Fibroblast of skin of scalp (primary cell): Measurements from ENCODE around the gene NELFA.
"Not testable (repeated sequence)": the region's sequence is repeated elsewhere in the genome, so short reads cannot be mapped to it uniquely, and the experiment has no call there.

Experiments
- DNase-seq: peaks from one replicate; pipeline ENCODE4 v3.0.0-alpha.2; 2013

NELFA gene

DNA sequence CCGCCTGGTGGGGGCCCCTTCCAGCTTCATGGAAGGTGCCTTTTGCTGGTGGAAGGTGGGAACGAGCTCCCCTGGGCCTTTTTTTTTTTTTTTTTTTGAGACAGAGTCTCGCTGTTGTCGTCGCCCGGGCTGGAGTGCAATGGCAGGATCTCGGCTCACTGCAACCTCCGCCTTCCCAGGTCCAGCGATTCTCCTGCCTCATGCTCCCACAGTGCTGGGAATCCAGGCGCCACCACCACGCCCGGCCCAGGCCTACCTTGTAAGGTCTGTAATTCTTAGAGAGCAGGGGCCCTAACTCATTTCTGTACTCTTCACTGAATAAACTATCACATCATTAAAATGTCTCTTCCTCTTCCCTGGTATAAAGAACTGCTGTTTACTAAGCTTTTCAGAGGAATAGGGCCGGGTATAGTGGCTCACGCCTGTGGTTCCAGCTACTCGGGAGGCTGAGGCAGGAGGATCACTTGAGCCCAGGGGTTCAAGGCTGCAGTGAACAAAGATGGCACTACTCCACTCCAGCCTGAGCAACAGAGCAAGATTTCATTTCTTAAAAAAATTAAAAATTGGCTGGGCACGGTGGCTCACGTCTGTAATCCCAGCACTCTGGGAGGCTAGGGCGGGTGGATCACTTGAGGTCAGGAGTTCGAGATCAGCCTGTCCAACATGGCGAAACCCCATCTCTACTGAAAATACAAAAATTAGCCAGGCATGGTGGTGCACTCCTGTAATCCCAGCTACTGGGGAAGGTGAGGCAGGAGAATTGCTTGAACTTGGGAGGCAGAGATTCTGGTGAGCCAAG lies 14.9 kb downstream of the NELFA start:
- not testable (repeated sequence) for DNase-seq

DNA sequence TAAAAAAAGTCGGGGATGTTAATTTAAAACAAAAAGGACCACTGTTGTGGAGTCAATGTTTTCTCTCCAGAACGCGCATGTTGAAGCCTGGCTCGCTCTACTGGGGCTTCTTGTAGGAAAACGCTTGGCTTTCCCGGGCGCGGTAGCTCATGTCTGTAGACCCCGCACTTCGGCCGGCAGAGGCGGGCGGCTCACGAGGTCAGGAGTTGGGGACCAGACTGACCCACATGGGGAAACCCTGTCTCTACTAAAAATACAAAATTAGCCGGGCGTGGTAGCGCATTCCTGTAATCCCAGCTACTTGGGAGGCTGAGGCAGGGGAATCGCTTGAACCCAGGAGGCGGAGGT lies 15.6 kb downstream of the NELFA start:
- no peak for DNase-seq

DNA sequence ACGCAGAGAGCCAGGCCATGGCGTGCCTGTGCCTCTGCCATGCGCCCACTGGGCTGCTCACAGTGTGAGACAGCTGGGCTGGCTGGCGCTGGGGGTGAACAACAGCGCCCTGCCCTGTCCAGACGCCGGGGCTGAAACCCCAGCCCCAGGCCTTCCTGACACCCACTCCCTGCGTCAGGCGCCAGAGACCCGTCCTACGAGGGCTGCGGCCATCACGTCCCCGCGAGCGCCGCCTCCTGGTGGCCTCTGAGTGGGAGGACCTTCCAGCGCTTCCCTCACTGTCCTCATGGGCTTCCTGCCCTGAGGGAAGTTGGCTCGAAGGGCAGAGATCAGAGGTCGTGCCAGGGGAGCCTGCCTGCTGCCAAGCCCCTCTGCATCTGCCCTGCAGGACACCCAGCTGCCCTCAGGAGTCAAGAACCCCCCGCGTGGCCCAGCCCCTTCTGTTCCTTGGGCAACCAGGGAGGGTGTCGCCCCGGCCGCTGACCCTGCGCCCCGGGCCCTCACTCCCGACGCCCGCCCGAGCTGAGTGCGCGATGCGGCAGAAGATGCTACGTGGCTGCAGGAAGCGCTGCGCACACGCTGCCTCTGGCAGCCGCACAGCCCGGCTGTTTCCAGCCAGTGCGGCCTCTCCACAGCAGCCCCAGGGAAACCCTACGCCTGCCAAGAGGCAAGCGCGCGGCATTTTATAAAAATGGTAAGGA lies 16.2 kb downstream of the NELFA start:
- DNase-seq: no peak

DNA sequence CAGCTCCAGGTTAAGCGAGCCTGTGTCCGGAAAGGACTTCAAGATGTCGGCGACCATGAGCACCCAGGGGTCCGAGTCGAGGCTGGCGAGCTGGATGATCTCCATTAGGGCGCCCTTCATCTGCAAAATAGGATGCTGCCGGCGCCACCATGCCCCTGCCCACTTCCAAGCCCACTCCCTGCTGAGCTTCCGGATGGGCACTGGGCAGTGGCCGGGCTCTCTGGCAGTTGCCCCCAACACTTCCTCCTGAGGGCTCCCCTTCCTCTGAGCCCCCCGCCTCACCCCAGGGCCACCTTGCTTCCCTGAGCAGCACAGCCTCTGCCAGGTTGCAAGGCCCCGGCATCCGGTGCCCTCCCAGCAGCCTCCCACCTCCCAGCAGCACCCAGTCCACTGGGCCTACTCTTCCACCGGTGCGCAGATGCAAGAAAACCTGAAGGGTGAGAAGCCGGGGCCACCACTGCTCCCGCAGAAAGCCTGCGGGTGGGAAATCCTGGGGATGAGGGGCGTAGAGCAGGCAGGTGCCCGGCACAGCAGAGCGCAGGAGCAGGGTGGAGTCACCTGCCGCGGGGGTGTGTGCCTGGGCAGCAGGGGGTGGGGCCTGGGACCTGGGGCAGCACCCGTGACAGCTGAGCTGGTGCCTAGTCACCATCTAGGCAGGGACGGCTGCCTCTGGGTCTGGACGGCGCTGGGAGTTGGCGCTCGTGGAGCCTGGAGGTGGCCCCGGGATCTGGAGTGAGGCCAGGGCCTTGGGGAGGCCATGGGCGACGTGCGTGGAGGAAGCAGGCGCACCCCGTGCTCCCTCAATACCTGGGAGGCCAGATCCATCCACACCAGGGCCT lies 17.0 kb downstream of the NELFA start:
- no peak for DNase-seq

DNA sequence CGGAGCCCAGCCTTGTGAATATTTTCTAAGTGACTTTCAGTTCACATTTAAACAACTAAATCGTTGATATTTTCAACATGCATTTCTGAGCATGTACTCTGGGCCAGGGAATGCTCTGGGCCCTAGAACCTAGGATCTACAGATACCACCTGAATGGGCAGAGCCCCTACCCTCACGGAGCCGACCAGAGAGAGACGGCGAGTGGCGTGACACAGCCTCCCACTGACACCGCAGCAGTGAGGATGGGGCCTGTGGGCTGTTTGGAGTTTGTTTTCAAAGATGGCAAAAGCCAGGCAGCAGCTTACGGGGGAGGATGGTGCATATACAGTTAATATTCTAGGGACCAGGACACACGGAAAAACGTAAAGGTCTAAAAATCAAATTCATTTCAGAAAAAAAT lies 17.7 kb downstream of the NELFA start:
- no peak for DNase-seq

DNA sequence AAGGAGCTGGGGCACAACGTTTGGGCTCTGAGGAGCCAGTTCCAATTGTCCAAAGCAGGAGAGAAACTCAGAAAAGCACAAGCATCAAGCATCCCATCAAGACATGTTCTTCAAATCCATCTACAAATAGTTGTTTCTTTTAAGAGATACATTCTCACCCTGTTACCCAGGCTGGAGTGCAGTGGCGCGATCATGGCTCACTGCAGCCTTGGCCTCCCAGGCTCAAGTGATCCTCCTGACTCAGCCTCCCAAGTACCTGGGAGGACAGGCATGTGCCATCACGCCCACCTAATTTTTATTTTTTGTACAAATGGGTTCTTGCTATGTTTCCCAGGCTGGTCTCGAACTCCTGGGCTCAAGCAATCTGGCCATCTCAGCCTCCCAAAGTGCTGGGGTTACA lies 18.1 kb downstream of the NELFA start:
- DNase-seq: no peak

DNA sequence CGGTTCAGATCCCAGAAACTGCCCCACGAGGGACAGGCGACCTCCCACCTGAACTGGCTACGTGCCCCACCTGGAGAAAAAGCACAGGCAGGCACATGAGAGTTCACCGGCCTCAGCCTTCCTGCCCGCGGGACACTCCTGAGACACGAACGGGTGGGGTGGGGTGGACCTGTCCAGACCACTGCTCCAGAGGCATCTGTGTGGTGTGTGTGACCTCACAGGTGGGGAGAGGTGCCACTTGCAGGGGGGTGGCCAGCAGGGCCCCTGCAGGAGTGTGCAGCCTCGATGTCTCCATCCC lies 18.5 kb downstream of the NELFA start:
- no peak for DNase-seq

DNA sequence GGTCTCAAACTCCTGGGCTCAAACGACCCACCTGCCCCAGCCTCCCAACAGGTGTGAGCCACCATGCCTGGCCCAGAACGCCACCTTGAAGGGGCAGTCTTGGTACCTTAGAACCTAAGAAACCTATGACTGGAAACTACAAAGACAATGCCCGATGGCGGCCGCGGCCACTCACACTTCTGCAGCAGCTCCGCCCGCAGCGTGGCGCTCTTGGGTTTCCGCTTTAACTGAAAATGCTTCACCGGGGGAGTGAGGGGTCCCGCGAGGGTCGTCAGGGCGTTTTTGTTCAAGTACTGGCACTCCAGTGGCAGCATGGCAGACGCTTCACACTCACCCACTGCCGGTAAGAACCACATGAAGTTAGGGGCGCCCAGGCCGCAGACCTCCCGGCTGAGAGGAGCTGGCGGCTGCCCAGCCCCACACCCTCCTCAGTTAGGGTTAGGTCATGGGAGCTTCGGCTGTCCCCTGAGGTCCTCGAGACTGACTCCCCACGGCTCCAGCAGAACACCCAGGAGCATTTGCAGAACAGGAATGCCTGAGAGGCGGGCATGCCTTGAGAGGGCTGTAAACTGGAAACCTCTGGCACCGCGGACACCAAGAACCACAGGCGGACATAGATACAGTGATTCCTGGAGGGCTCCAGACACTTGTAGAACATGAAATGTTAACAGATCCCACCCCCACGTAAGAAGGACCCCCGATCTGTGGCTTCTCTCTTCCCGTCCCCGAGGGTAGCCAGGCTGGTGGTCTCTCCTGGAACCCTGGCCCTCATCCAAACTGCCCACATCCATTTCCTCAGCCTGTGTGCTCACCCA lies 19.0 kb downstream of the NELFA start:
- DNase-seq: no peak

DNA sequence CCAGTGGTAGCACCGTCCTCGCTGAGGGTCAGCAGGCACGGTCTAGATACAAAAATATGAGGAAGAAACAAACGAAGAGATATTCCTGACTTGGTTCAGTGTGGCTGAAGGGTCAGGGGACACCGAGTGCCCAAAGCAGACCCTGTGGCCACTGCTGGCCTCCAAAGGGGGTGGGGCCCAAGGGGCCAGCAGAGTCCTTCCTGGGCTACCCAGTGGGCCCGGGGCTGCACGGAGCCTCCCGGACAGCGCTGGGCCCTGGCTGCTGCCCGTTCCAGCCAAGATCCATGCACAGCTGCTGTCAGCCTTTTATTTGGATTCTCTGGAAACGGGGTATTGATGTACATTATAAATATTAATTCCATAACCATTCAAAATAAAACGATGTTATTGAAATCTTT lies 20.4 kb downstream of the NELFA start:
- no peak for DNase-seq

DNA sequence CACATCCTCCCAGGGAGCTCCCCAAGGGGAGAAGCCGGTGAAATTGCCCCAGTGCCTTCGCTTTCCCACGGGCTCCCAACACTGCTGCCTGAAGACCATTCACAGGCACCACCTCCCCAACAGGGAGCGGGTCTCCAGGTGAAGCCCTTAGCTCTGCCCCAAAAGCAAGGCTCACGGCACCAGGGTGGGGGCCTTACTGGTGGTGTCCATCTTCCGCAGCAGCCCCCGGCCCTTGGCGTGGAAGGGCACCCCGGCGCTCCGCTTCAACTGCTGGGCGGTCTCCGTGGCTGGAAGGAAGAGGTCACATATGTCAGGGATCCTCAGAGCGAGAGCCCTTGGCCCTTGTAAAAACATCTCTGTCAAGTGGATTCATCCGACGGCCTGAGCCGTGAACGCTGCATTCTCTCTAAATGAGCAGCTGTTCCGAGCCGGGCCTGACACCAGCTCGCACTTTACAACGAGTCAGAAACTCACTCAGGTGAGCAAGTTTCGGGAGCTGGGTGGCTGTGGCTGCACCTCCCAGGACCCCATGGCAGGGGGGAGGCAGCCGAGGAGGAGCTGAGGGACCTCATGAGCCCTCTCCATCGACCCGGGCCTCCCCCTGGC lies 20.9 kb downstream of the NELFA start:
- DNase-seq: no peak

DNA sequence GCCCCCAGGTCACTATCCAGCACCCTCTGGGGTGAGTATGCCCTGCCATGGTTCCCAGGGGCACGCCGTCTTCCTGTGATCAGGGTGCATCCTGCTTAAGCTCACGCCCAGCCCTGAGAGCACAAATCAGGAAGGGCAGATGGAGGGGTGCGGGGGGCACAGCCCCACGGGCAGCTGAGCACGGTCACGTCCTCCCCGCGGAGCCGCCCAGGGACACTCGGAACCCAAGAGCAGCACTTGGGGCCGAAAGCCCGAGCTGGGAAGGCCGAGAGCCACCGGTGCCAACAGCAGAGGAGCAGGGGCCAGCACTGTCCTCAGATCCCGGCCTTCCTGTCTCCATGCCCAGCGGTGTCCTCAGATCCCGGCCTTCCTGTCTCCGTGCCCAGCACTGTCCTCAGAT lies 21.5 kb downstream of the NELFA start:
- DNase-seq: no peak

DNA sequence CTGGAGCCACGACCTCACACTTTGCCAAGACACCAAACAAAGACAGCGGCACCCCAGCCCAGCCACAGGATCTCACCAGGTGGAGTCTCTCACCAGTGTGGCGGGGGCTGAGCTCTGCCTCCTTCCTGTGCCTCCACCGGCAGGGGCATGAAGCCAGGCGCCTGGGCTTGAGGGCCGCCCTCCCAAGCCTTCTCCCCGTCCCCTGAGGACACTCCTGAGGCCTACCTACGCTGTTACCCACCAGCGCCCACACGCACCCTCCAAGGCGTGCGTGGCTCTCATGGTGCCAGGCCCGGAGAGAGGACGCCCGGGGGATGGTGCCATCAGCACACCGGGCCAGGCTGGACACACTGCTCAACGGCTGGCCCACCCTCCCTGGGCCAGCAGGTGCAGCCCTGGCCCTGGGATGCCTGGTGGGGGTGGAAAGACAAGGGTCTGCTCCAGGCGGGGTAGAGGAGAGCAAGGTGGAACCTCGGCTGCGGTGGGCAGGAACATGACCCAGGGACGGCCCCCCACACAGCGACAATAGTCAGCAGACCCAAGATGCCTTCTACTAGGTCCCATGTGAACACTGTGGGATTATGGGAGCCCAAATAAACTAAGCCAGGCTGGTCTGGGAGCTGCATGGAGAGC lies 22.1 kb downstream of the NELFA start:
- DNase-seq: no peak

DNA sequence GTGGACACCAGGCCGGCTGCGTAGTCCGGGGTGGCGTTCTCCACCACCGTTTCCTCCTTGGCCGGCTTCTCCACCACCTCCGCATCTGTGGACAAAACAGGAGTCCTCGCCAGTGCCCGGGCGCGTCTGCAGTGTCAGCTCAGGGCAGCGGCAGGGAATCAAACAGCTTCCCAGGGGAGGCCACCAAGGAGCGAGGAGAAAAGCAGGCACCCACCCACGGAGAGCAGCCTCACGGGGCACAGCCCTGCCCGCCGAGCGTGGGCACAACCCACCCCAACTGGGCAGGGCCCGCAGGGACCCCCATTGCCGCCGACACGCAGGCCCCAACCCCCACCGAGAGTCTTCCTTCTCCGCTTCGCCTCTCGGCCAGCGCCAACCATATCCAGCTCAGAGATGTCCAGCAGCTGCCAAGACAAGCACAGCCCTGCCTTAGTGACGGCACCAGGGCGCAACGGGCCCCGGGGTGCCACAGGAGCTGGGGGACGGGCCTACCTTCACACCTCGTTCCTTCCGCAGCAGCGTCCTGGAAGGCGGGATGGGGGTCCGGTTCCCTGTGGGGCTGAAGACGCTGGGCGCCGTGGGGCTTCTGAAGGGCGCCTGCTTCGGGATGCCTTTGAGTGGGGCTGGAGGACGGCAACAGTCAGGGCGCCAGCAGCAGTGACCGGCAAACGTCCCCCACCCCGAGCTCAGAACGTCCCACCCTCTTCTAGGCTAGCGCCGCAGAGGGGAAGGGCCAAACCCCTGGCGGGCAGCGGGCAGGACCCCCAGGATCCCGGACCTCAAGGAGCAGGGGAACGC lies 22.8 kb downstream of the NELFA start:
- DNase-seq: no peak

DNA sequence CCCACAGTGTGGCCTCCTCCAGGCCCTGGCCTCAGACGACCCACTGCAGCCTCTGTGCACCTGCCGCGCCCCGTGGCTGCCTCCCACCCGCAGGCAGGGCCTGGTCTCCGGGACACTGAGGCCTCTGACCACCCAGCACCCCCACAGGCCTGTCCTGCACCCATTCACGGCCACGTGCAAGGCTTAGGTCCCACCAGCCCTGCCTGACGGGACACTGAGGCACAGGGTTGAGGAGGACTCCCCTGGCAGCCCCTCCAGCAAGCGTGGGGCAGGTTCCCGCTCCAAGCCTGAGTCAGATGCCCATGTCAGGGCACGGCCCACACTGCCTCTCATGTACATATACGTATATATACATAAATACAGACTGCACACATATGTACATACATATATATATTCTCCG lies 23.5 kb downstream of the NELFA start:
- DNase-seq: no peak

DNA sequence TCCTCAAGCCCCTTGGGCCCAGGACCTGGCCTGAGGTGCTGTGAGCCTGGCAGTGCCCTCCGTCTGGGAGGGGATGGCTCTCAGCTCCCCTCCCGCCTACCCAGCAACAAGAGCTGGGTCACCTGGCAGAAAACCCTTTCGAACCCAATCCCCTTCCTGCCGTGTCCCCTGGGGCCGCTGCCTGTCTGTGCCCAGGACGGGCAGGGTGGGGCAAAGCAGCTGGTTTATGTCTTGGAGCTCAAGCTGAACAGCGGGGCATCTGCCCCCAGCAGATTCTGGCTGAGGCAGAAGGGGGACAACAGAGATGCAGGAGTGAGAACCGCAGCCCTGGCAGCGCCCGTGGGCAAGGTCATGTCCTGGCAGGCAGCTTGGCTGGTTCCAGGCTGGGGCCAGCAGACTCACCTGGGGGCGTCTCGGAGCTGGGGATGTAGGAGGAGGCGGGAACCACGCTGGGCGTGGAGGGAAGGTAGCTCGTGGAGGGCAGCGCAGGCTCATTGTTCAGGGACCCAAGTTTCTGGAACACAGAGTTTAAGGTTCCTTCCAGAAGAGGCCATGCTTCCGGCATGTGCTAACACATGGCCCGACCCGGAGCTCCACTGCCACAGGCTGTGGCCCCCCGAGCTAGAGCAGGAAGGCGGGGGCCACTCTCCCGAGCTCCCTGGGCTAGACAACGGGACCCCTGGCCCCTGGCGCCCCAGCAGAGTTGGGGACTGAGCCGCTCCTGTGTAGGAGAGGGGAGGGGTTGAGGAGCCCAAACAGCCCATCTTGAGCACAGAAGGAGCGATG lies 24.2 kb downstream of the NELFA start:
- DNase-seq: no peak

DNA sequence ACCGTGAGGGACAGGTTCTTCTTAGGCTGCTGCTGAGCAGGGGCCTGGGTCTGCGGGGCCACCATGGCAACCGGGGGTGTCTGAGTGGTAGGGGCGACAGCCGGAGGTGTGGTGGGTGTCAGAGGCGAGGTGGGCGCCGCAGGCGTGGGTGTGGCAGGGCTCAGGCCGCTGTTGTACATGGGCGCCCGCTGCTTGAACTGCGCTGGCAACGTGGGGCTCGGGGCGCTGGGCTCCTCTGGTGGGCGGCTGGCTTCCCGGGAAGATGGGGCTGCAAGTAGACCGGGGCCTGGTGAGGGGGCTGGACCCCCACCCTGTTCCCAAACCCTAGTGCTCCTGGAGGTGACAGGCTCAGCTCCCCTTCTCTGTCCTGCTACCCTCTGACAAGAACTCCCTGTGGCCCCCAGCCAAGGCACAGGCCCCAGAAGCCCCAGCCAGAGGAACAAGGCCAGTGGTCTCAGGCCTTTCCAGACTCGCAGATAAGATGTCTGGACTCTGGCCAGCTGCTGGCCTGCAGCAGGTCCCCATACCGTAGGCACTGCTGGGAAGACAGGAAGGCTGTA lies 24.8 kb downstream of the NELFA start:
- no peak for DNase-seq

DNA sequence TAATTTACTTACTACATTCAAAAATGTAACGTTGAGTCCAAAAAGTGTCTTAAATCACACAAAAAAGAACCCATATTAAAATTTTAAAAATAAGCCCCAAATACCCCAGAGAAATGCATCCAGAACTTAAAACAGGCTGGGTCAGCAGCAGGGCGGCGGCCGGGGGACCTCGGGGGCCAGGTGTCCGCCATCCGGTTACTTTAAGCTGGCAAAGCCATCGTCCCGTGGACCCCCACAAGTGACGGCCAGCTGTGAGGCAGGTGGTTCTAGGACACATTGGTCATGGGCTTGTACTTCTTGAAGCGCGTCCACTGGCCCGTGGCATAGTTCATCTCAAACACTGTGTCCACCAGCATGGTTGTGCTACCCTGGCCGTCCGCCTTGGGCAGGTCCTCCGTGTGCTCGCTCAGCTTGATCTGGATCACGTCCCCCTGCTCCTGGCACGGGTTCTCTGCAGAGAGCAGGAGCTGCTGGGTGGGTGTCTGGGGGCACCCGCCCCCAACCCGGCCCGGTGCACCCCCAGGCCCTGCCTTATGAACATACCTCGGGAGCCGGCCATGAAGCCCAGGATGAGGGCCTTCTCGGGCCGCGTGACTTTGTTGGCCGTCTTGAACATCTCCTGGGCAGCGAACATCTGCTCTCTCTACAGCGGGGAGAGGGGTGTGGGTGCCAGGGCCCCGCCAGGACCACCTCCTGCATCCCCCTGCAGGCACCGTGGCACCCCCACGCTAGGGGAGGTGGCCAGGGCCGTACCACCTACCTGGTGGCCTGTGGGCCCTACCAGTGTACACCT lies 25.5 kb downstream of the NELFA start:
- DNase-seq: no peak

DNA sequence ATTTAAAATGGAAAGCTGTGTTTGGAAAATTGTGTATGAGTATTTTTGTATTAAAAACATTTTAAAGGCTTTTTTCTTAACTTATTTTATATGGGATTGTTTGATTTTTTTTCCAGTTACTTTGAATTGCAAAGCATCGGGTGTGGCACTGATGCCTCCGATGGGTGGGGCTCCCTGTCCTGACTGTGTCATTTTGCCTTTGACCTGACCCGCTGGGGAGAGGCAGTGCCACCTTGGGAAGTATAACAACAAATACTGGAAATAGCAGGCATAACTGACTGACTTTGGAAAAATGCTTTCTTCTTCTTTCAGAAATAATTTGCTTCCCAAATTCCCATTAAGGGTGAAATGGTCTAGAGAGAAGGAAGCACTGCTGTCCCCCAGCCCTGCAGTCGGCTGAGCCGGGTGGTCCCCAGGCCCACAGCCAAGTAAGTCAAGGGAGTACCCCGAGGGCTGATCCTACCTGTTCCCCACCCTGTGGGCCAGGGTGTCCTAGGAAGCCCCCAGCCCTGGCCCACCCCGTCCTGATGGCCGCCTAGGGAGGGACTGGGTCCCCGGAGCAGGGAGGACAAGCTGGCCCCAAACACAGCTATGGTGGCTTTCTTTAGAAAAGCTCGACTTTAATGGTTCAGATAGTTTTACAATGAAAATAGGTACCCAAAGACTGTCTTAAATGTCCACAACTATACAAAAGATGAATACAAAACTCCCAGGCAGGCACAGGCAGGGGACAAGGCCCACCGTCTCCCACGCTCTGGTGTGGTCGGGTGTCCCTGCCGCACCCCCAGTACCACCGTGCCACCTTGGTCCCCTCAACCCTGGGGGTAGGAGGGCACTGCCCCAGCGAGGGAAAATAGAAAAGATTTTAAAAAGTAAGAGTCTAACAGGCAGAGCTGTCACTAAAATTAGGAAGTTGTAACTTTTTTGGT lies 26.4 kb downstream of the NELFA start:
- no peak for DNase-seq
